ENCODE data around the gene CCSER2. TPM values are rescaled to one million over a fixed set of nuclear protein-coding genes. Genes with fewer than 3 reads are reported as not detected.
"Not testable (repeated sequence)": the region's sequence is repeated elsewhere in the genome, so short reads cannot be mapped to it uniquely, and the experiment has no call there.

CCSER2 gene
- total RNA-seq, 1 donor: 113 TPM

DNA sequence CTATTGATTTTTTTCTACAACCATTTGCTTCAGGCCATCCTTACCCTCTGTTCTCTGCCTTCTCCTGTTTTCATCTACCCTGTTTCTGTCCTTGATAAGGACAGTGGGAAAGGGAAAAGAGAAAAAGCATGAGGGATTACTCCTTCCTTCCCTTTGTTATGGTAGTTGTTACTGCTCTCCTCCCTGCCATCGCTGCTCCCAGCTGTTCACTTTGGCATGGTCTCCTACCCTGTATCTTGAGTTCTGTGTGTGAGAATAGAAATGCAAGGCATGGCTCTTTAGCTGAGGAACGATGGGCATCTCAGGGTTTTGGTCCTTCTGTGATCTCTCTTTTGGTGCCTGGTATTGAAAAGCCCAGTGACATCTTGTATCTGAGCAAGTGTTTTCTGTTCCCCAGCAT is 6.4 kb downstream of the CCSER2 start:
- Histone ChIP-seq H3K27me3 (ENCODE audit: insufficient read depth, low read length) (no peaks in the 10 kb centered on the region), H3K9me3 (ENCODE audit: low read depth, low read length) (no peaks in the 10 kb centered on the region), H3K4me3 (ENCODE audit: low read length) (no peak overlapping the region), H3K4me1 (ENCODE audit: insufficient read depth, low read length) (peaks cover 45% of the 10 kb centered on the region)

GRCh38 chr10:84335516-84335915 is 7.1 kb downstream of the CCSER2 start:
- no peak overlapping the region for H3K4me3 ChIP-seq (ENCODE audit: low read length)
- no peaks in the 10 kb centered on the region for H3K27me3 ChIP-seq (ENCODE audit: insufficient read depth, low read length)
- peaks cover 38% of the 10 kb centered on the region for H3K4me1 ChIP-seq (ENCODE audit: insufficient read depth, low read length)
- H3K9me3 ChIP-seq (ENCODE audit: low read depth, low read length): no peaks in the 10 kb centered on the region

DNA sequence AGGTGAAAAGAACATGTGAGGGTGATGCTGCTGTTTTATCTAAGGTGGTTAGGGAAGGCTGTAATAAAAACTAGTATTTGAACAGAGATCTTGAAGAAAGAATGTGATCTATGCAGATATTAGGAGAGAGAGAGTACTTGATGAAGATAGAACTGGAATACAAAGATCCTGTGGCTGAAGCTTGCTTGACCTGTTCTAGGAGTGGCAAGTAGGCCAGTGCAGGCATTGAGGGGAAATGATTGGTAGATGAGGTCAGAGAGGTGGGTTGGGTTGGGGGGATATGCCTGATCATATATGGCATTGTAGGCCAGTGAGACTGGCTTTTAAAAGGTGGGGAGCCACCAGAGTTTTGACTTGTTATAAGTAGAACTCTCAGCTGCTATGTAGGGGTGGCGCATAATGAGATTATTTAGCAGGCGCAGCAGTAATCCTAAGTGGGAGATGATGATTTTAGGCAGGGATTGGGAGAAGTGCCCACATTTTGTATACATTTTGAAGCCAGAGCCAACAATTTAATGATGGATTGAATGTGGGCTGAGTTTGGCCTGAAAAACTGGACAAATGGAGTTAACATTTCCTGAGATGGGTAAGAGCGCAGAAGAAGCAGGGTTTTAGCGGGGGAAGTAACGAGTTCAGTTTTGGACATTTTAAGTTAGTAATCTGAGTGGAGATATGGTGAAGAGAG is 8.2 kb downstream of the CCSER2 start:
- Histone ChIP-seq H3K9me3 (ENCODE audit: low read depth, low read length) (no peaks in the 10 kb centered on the region), H3K27me3 (ENCODE audit: insufficient read depth, low read length) (no peaks in the 10 kb centered on the region), H3K4me3 (ENCODE audit: low read length) (no peak overlapping the region), H3K4me1 (ENCODE audit: insufficient read depth, low read length) (peaks cover 35% of the 10 kb centered on the region)

- no peaks in the 10 kb centered on the region for H3K27me3 ChIP-seq (ENCODE audit: insufficient read depth, low read length)
These were observed 8.8 kb downstream of the CCSER2 start for GRCh38 chr10:84337199-84337598.

GRCh38 chr10:84339025-84339424 is 10.6 kb downstream of the CCSER2 start:
- H3K27me3 ChIP-seq (ENCODE audit: insufficient read depth, low read length): no peaks in the 10 kb centered on the region
- H3K4me1 ChIP-seq (ENCODE audit: insufficient read depth, low read length): peaks cover 38% of the 10 kb centered on the region
- no peaks in the 10 kb centered on the region for H3K9me3 ChIP-seq (ENCODE audit: low read depth, low read length)
- H3K4me3 ChIP-seq (ENCODE audit: low read length): no peak overlapping the region

More at GRCh38 chr10:84337199-84337598, 8.8 kb downstream of the CCSER2 start:
- H3K9me3 ChIP-seq (ENCODE audit: low read depth, low read length): no peaks in the 10 kb centered on the region
- peaks cover 42% of the 10 kb centered on the region for H3K4me1 ChIP-seq (ENCODE audit: insufficient read depth, low read length)
- no peak overlapping the region for H3K4me3 ChIP-seq (ENCODE audit: low read length)

DNA sequence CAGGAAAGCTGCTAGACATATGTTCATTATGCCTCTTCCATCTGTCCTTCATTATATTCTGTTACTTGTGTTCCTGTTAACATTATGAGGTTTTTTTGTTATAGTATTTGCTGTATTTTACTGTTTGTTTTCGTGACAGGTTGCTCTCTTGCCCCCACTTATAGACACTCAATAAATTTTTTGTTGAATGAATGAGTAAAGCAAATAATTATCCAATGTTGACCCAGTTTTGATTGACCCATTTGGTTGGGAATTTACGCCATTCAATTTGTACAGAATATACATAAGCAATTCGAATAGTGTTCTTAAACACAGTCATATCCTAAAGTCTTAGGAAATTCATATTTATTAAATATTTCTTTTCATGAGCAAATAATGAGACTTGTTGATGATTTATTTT is 11.8 kb downstream of the CCSER2 start:
- Histone ChIP-seq H3K4me3 (ENCODE audit: low read length) (no peak overlapping the region), H3K9me3 (ENCODE audit: low read depth, low read length) (no peaks in the 10 kb centered on the region), H3K4me1 (ENCODE audit: insufficient read depth, low read length) (peaks cover 35% of the 10 kb centered on the region), H3K27me3 (ENCODE audit: insufficient read depth, low read length) (no peaks in the 10 kb centered on the region)

DNA sequence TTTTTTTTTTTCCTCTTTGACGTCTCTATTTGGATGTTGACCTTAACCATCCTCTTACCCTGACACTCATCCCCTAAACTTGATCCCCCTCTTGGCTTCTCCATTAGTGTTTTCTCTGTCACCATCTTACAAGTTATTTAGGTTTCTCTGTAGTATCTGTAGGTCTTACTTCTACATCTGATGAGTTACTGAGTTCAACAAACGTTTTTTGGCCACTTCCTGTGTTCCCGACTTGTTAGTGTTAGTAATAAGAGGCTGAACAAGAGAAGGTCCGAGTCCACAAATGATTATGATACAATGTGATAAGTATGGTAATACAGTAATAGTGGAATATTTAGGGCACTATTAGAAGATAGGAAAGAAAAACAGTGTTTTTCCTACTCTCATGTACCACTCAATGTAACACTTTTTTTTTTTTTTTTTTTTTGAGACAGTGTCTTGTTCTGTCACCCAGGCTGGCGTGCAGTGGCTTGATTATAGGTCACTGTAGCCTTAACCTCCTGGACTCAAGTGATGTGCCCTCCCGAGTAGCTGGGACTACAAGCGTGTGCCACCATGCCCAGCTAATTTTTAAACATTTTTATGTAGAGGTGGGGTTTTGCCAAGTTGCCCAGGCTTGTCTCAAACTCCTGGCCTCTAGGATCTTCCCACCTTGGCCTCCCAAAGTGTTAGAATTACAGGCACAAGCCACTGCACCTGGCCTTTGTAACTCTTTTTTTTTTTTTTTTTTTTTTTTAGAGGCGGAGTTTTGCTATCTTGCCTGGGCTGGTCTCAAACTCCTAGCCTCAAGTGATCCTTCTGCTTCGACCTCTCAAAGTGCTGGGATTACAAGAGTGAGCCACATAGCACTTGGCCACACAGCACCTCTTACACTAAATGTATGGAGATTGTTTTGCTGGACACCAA is 12.5 kb downstream of the CCSER2 start:
- Histone ChIP-seq H3K9me3 (ENCODE audit: low read depth, low read length) (no peaks in the 10 kb centered on the region), H3K27me3 (ENCODE audit: insufficient read depth, low read length) (no peaks in the 10 kb centered on the region), H3K4me3 (ENCODE audit: low read length) (no peak overlapping the region), H3K4me1 (ENCODE audit: insufficient read depth, low read length) (peaks cover 32% of the 10 kb centered on the region)

- Histone ChIP-seq H3K9me3 (ENCODE audit: low read depth, low read length) (no peaks in the 10 kb centered on the region), H3K27me3 (ENCODE audit: insufficient read depth, low read length) (no peaks in the 10 kb centered on the region), H3K4me1 (ENCODE audit: insufficient read depth, low read length) (peaks cover 29% of the 10 kb centered on the region), H3K4me3 (ENCODE audit: low read length) (no peak overlapping the region)
These were observed 13.1 kb downstream of the CCSER2 start for GRCh38 chr10:84341538-84341856.

DNA sequence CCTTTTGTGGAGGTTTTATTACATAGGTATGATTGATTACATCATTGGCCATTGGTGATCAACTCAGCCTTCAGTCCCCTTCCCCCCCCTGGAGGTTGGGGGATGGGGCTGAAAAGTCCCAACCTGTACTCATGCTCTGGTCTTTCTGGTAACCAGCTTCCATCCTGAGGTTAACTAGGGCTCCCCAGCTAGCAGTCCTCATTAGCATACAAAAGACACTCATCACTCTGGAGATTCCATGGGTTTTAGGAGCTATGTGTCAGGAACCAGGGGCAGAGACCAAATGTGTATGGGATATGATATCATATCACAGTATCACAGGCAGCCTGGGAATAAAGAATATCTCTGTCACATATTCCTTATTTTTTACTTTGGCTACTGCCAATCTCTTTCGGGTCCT is 13.6 kb downstream of the CCSER2 start:
- H3K4me3 ChIP-seq (ENCODE audit: low read length): no peak overlapping the region
- no peaks in the 10 kb centered on the region for H3K9me3 ChIP-seq (ENCODE audit: low read depth, low read length)
- H3K27me3 ChIP-seq (ENCODE audit: insufficient read depth, low read length): no peaks in the 10 kb centered on the region
- peaks cover 25% of the 10 kb centered on the region for H3K4me1 ChIP-seq (ENCODE audit: insufficient read depth, low read length)

DNA sequence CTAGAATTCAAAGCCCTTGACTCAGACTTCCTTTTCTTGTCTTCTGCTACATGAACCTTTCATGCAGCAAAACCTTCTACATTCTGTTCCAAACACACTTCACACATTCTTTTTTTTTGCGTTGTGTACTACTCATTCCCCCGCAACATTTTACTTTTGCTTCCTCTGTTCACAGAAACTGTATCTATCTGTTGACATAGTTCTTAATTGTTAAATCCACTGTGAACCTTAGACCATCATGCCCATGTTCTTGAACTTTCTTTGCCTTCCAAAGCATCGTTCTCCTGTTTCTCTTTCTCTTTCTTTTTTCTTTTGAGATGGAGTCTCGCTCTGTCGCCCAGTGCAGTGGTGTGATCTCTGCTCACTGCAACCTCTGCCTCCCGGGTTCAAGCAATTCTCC is 14.2 kb downstream of the CCSER2 start:
- Histone ChIP-seq H3K4me3 (ENCODE audit: low read length) (no peak overlapping the region), H3K27me3 (ENCODE audit: insufficient read depth, low read length) (no peaks in the 10 kb centered on the region), H3K4me1 (ENCODE audit: insufficient read depth, low read length) (peaks cover 24% of the 10 kb centered on the region), H3K9me3 (ENCODE audit: low read depth, low read length) (no peaks in the 10 kb centered on the region)

GRCh38 chr10:84343831-84344230 is 15.4 kb downstream of the CCSER2 start:
- Histone ChIP-seq H3K4me1 (ENCODE audit: insufficient read depth, low read length) (peaks cover 24% of the 10 kb centered on the region), H3K27me3 (ENCODE audit: insufficient read depth, low read length) (no peaks in the 10 kb centered on the region), H3K4me3 (ENCODE audit: low read length) (no peak overlapping the region), H3K9me3 (ENCODE audit: low read depth, low read length) (no peaks in the 10 kb centered on the region)

DNA sequence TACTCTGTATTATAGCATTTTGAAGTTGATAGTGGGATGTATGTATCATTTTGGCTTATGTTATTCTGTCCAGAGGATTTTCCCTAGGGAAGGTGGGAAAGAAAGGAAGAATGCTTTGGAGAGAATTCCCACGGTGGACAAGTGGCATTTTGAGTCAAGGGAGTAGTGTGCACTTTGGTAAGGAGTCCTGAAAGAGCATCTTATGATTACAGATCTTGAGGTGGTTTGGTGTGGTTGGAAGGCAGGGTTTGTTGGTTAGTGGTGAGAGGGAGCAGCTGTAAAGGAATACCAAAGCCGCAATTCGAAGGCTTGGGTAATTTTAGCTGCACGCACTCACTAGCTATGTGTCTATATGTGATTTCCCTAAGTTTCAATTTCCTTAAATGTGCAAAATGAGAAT is 16.1 kb downstream of the CCSER2 start:
- H3K4me1 ChIP-seq (ENCODE audit: insufficient read depth, low read length): peaks cover 24% of the 10 kb centered on the region
- no peaks in the 10 kb centered on the region for H3K9me3 ChIP-seq (ENCODE audit: low read depth, low read length)
- no peaks in the 10 kb centered on the region for H3K27me3 ChIP-seq (ENCODE audit: insufficient read depth, low read length)
- no peak overlapping the region for H3K4me3 ChIP-seq (ENCODE audit: low read length)

DNA sequence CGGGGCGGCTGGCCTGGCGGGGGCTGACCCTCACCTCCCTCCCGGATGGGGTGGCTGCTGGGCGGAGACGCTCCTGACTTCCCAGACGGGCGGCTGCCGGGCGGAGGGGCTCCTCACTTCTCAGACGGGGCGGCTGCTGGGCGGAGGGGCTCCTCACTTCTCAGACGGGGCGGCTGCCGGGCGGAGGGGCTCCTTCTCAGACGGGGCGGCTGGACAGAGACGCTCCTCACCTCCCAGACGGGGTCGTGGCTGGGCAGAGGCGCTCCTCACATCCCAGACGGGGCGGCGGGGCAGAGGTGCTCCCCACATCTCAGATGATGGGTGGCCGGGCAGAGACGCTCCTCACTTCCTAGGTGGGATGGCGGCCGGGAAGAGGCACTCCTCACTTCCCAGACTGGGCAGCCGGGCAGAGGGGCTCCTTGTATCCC is 19.2 kb downstream of the CCSER2 start:
- not testable (repeated sequence) for H3K9me3 ChIP-seq (ENCODE audit: low read depth, low read length); H3K27me3 ChIP-seq (ENCODE audit: insufficient read depth, low read length); H3K4me3 ChIP-seq (ENCODE audit: low read length)
- peaks cover 12% of the 10 kb centered on the region for H3K4me1 ChIP-seq (ENCODE audit: insufficient read depth, low read length)

DNA sequence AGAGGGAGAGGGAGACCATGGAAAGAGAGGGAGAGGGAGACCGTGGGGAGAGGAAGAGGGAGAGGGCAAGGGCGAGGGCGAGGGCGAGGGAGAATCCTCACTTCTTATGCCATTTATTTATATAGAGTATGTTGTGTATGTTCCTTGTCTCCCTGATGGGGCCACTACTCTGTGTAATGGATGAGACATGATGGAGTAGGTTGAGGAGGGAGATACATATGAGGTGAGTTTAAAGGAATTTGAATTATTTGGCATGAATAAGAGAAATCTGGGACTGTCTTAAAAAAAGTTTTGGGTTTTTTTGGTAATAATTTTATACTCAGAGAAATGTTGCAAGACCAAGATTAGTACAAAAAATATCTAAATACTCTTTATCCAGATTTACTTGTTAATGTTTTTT is 20.1 kb downstream of the CCSER2 start:
- Histone ChIP-seq H3K4me1 (ENCODE audit: insufficient read depth, low read length) (peaks cover 16% of the 10 kb centered on the region), H3K9me3 (ENCODE audit: low read depth, low read length) (no peaks in the 10 kb centered on the region), H3K27me3 (ENCODE audit: insufficient read depth, low read length) (no peaks in the 10 kb centered on the region), H3K4me3 (ENCODE audit: low read length) (no peak overlapping the region)

GRCh38 chr10:84348860-84349259 is 20.5 kb downstream of the CCSER2 start:
- H3K27me3 ChIP-seq (ENCODE audit: insufficient read depth, low read length): no peaks in the 10 kb centered on the region
- H3K4me3 ChIP-seq (ENCODE audit: low read length): no peak overlapping the region
- peaks cover 20% of the 10 kb centered on the region for H3K4me1 ChIP-seq (ENCODE audit: insufficient read depth, low read length)
- H3K9me3 ChIP-seq (ENCODE audit: low read depth, low read length): no peaks in the 10 kb centered on the region
